ELF-1 (cell line): ENCODE results near the gene EARS2.

Experiments
- DNase-seq: peaks from one replicate; pipeline ENCODE4 v3.0.0-alpha.2; 2016; ENCODE audit warnings: low read depth, low spot score

Gene EARS2

GRCh38 chr16:23482778-23483177 is 74.4 kb downstream of the EARS2 start:
- DNase-seq: no peak

- no peak for DNase-seq
These were observed 76.9 kb downstream of the EARS2 start for GRCh38 chr16:23480257-23480656.

GRCh38 chr16:23479138-23479537 is 78.0 kb downstream of the EARS2 start:
- DNase-seq: no peak

- no peak for DNase-seq
These were observed 78.6 kb downstream of the EARS2 start for GRCh38 chr16:23478566-23478965.

GRCh38 chr16:23476289-23476688 is 80.9 kb downstream of the EARS2 start:
- DNase-seq: no peak
